GM18951 (cell line): ENCODE results near the gene RAB11FIP4.

Experiments
- POLR2A ChIP-seq: IDR thresholded peaks from 4 replicates; pipeline ENCODE4 v1.6.1; 2011; ENCODE audit warnings: mild to moderate bottlenecking; ENCODE audit not compliant: insufficient read length, insufficient read depth; ENCODE audit errors: extremely low read depth
- in situ Hi-C: fragments of 300-500 bp; cut with MboI; formaldehyde crosslinking; loops from one replicate; pipeline ENCODE4 v1.12.0; 2022; ENCODE audit warnings: low sequenced_read_pairs, mixed read lengths, inconsistent platforms; ENCODE audit not compliant: unreplicated experiment

RAB11FIP4 gene

DNA sequence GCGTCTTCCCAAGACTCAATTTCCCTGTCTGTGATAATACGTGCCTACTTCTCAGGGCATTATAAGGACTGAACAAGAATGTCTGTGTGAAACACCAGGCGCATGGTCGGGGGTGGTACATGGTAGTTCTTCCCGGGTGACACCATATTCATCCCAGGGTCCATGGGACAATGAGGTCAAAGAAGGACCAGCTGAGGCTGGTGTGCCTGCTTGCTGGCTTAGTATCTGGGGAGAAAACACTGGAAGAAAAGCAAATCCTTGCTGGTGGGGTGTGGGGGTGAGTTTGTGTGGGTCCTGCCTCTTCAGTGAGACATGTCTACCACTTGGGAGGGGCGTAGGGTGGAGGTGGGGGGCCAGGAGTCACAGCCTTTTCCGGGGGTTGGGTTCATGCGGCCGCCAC is 174.2 kb downstream of the RAB11FIP4 start:
- in situ Hi-C loops: no loop called here
- no peak for TF ChIP-seq POLR2A

DNA sequence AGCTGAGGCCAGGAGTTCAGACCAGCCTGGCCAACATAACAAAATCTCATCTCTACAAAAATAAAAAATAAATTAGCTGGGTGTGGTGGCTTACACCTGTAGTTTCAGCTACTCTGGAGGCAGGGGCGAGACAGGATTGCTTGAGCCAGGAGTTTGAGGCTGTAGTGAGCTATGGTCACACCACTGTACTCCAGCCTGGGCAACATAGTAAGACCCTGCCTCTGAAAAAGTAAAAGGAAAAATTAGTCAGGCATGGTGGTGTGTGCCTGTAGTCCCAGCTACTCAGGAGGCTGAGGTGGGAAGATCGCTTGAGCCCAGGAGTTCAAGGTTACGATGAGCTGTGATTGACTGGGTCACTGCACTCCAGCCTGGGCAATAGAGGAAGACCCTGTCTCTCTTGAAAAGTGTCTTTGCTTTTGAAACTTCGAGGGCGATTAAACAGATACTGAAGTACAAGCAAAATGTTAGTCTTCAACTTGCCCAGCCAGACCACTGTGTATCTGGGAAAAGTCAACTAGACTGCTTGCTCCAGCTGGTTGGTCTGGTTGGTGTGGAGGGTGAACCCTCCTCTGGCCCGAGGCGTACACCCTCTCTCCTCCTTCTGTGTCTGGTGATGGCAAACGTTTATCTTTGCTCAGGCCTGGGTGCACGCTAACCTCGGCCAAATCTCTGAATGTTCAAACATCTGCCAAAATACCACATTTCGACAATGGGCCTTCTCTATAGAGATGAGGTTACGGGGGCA is 174.9 kb downstream of the RAB11FIP4 start:
- TF ChIP-seq POLR2A: no peak
- in situ Hi-C loops: no loop called here

DNA sequence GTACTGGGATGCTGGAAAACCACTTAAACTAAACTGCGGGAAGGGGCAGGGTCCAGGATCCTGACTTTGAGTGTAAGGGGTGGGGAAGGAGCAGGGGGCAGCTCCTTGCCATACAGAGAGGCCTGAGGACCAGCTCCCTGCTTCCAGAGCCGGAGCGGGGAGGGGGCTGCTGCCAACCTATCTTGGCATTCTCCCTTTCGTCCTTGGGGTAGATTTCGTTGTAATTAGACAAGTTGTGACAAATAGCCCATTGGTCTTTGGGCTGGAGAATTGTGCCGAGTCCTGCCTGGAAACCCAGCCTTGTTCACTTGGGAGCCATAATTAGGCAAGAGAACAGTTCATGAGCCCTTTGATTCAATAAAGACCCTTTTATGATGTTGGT is 175.5 kb downstream of the RAB11FIP4 start:
- TF ChIP-seq POLR2A: no peak
- in situ Hi-C loops: no loop called here

DNA sequence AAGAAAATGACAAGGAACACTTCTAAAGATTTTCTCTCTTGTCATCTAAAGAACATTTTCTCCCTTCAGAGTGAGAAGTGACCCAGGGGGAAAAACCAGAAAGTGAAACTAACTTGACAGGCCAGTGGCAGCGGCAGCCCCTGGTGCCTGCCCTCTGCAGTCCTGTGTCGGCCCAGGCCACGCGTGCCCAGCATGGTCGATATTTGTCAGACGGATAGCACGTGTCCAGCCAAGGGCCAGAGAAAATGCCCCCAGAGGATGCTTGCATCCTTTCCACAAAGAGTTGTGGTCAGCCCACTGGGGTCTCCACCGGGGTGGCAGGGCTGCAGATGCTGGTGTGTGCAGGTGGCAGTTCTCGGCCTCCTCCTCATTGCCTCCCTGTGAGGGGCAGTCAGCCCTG is 176.6 kb downstream of the RAB11FIP4 start:
- in situ Hi-C loops: no loop called here
- no peak for TF ChIP-seq POLR2A

DNA sequence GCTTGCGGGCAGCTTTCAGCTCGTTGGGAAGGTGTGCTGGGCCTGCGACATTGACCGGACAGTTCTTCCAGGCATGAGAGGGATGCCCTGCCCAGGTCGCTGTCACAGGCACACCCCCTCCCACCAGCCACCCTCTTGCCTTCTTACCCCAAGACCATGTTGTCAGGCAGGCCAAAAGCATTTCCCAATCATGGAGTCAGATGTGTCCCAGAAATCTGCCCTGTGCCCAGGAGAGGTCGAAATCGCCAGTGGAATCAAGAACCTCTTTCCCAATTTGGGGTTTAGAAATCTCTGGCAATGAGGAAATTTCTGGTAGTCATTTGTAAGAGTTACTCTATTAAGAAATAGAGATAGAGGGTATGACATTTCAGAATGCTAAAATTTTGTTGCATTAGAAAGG is 177.1 kb downstream of the RAB11FIP4 start:
- TF ChIP-seq POLR2A: no peak

DNA sequence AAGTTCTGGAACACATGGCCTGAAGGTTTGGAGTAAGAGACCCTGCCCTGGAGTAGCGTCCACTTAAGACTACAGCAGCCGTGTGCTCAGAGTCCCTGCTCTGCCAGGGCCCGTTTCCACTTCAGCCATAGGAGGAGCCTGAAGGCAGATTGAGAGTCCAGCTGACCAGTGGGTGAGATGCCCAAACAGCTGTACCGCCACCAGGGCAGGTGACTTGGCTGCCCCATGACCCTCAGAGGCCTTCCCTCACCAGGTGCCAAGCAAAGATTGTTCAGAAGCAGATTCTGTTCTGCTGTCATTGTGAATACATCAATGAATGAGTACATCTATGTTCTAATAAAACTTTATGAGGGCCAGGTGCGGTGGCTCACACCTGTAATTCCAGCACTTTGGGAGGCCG is 178.8 kb downstream of the RAB11FIP4 start:
- TF ChIP-seq POLR2A: no peak
- in situ Hi-C loops: no loop called here

More for the DNA sequence above, 177.1 kb downstream of the RAB11FIP4 start:
- in situ Hi-C loops: no loop called here

DNA sequence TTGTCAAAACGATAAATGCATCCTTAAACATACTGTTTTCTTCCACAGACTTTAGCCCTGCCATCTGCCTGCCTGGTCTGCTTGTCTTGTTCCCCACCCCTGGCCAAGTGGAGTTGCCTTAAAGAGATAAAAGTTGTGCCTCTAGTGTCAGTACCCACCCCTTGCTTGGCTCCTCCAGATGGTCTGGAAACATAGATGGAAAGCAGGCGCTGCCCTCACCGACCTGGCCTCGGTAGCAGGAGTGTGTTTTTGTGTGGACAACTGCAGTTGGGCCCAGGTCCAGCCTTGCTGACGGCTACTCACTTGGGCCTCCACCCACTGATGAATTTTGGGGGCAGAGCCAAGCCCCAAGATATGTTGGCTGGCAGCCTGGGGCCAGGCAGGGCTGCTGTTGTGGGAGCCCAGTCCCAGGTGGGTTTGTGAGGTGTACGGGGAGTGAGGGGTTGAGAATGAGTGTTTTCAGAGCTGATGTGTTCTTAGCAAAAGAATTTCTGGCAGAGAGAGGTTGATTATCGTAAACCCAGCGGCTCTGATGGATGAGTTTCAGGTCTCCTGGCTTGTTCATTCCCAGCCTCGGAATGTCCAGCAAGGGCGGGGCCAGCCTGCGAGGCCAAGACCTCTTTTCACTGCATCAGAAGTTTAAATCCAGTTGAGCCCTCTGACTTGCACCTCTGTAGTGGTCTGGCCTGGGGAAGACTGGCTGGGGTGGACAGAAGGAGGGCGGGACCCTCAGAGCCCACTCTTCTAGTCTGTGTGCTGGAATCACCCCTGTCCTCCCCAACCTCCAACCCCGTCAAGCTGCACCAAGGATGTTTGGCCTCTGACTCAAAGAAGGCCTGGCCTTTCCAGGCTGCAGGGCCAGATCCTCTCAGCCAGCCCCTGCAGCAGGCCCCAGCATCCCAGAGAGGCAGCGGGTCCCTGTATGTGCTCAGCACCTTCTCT is 179.7 kb downstream of the RAB11FIP4 start:
- TF ChIP-seq POLR2A: no peak
- in situ Hi-C loops: no loop called here

DNA sequence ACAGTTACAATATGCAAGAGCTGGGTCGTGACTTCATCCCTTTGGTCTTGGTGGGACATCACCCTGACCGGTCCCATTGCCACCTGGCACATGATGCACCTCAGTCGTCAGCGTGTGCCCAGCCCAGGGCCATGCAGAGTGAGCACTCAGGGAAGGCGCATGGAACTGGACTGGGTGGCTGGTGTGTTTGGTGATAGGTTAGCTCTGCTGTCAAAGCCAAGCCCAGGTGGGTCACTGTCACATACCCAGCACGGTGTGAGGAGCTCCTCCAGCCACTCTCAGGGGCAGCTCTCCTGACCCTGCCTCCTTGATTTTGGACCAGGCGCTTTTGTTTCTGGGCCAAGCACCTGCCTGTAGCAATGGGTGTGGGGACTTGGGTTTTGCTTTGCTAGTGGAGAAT is 180.9 kb downstream of the RAB11FIP4 start:
- in situ Hi-C loops: no loop called here
- TF ChIP-seq POLR2A: no peak

DNA sequence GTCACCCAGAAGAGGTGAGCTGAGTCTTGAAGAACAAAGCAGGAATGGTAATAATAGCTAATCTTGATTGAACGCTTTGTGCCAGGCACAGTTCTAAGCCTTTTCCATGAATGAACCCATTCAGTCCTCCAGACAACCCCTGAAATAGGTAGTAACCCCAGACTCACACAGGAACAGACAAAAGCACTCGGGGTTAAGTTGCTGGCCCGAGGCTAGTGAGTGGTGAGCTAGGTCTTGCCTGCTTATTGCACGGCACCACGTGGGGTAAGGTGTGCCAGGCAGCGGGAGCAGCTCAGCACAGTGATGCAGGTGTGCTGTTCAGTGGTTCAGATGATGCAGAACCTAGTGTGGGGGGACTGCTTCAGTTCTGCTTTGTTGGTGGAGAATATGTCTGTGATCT is 181.6 kb downstream of the RAB11FIP4 start:
- no peak for TF ChIP-seq POLR2A
- in situ Hi-C loops: no loop called here

DNA sequence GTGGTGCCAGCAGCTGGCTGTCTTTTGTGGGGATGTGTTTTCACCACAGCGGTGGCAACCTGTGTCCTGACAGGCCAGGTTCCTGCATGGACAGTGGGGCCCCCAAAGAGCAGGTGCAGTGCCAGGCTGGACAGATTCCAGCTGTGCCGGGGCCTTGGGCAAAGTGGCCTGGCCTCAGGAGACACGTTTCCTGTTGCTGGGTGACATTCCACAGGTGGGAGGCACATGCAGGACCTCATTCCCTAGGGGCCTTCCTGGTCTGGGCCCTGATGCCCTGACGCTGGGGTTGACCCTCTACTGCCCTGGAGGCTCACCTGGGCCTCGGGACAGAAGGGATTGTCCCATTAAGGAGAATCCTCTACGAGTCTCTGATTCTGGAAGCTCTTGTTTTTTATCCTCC is 182.4 kb downstream of the RAB11FIP4 start:
- TF ChIP-seq POLR2A: no peak
- in situ Hi-C loops: no loop called here

DNA sequence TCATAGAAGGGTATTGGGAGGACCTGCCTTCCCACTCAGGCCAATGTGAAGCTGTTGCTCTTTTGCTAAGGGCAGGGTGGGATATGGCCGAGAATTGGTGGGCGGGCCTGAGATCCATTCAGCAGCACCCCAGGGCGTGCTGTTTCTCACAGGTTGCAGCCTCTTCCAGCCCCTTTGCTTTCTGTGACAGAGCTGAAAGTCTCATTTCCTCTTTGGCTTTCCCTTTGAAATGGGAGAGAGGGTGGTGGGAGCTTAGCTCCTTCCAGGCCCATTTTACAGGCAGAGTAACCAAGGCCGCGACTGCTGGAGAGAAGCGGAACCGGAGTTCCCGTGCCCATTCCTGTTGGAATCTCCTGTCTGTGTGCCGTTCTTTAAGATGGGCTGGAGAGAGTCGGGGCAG is 183.0 kb downstream of the RAB11FIP4 start:
- in situ Hi-C loops: no loop called here
- no peak for TF ChIP-seq POLR2A

DNA sequence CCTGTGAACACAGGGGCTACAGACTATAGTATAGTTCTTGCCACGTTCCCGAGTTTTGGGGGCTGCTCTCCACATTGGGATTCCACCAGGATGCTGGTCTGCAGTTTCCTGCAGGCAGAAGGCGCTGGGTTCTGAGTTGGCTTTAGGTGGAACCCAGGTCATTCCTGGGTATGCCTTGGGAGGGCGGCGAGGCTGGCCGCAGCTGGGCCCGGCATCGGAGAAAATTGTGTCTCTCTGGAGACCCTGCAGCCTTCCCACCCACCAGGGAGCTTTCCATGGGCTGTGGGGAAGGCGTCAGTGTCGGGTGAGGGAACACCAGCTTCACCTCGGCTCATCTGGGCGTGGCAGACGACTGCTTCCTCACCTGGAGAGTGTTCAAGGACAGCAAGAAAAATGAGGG is 183.6 kb downstream of the RAB11FIP4 start:
- in situ Hi-C loops: no loop called here
- no peak for TF ChIP-seq POLR2A

DNA sequence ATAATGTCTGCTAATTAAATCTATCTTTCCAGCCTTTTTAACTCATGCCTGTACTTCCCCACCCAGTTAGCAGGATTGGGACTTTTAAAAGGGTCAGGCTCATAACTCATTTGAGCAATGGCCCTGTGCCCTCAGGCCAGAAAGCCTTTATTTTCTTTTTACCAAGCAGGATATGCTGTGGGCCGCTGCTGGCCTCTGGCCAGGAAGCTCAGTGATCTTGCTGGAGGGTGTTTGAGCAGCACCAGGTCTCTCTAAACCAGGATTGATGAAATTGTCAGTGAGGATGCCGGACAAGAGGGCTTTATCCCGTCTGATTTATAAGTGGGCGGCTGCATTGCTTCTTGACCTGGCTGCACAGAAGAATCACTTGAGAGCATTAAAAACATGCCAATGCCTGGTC is 187.8 kb downstream of the RAB11FIP4 start:
- in situ Hi-C loops: no loop called here
- no peak for TF ChIP-seq POLR2A

DNA sequence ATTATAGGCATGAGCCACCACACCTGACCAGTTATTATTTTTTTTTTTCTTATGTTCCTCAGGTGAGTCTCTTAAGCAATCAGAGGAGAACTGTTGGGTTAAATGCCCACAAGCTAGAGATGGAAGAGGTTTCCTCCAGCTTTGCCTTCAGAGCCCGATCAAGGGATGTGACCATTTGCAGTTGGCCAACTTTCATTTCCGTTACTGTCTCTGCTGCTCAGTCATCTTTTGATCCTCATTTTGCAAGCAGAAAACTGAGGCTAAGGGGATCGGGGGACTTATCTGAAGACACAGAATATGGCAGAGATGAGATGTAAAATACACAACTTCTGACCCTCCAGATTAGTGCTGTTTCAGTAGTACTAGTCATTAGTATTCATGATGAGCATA is 188.8 kb downstream of the RAB11FIP4 start:
- in situ Hi-C loops: no loop called here

More for the DNA sequence above, 188.8 kb downstream of the RAB11FIP4 start:
- no peak for TF ChIP-seq POLR2A
